ENCODE measurements around the gene FGFBP2.

GRCh38 chr4:15931451-15932210 lies 31.3 kb downstream of the FGFBP2 start:
- no peak for TF ChIP-seq POLR2A (IDR thresholded peaks at IDR 0.05; ENCODE audit: low read length)
- no peak for TF ChIP-seq GATA1 (IDR thresholded peaks at IDR 0.05; ENCODE audit: low read depth, low read length)
